HG02642 (cell line): ENCODE results near the gene ZCCHC7.

ENCODE experiments used
- ATAC-seq: cut with Tn5 transposase; IDR thresholded peaks from one replicate; pipeline ENCODE4 v1.9.1; 2021; ENCODE audit warnings: mild to moderate bottlenecking; ENCODE audit not compliant: unreplicated experiment, poor library complexity

The ZCCHC7 gene

GRCh38 chr9:37243588-37244345, 123.4 kb downstream of the ZCCHC7 start:
- ATAC-seq = no peak

- ATAC-seq = no peak
Measured at GRCh38 chr9:37246826-37247225, 126.5 kb downstream of the ZCCHC7 start.

- ATAC-seq = no peak
Measured at GRCh38 chr9:37248651-37249163, 128.3 kb downstream of the ZCCHC7 start.

GRCh38 chr9:37251452-37251851, 131.1 kb downstream of the ZCCHC7 start:
- no peak for ATAC-seq

- ATAC-seq = no peak
Measured at GRCh38 chr9:37253377-37253937, 133.1 kb downstream of the ZCCHC7 start.

GRCh38 chr9:37255187-37255586, 134.8 kb downstream of the ZCCHC7 start:
- ATAC-seq = no peak

- no peak for ATAC-seq
Measured at GRCh38 chr9:37255944-37256862, 135.8 kb downstream of the ZCCHC7 start.

- no peak for ATAC-seq
Measured at GRCh38 chr9:37259951-37260350, 139.6 kb downstream of the ZCCHC7 start.

- no peak for ATAC-seq
Measured at GRCh38 chr9:37262410-37262809, 142.0 kb downstream of the ZCCHC7 start.

GRCh38 chr9:37264539-37264938, 144.2 kb downstream of the ZCCHC7 start:
- no peak for ATAC-seq

GRCh38 chr9:37266630-37267029, 146.3 kb downstream of the ZCCHC7 start:
- no peak for ATAC-seq

- ATAC-seq = no peak
Measured at GRCh38 chr9:37269221-37269620, 148.8 kb downstream of the ZCCHC7 start.

GRCh38 chr9:37271679-37272078, 151.3 kb downstream of the ZCCHC7 start:
- no peak for ATAC-seq

- ATAC-seq = no peak
Measured at GRCh38 chr9:37273595-37273994, 153.2 kb downstream of the ZCCHC7 start.

- ATAC-seq = no peak
Measured at GRCh38 chr9:37281541-37281940, 161.2 kb downstream of the ZCCHC7 start.

GRCh38 chr9:37283730-37284325, 163.5 kb downstream of the ZCCHC7 start:
- peak; percentile 51 for ATAC-seq

GRCh38 chr9:37284636-37285035, 164.3 kb downstream of the ZCCHC7 start:
- ATAC-seq = no peak

GRCh38 chr9:37286530-37287175, 166.3 kb downstream of the ZCCHC7 start:
- no peak for ATAC-seq

- no peak for ATAC-seq
Measured at GRCh38 chr9:37287317-37287716, 166.9 kb downstream of the ZCCHC7 start.

- ATAC-seq = no peak
Measured at GRCh38 chr9:37289631-37290030, 169.3 kb downstream of the ZCCHC7 start.
